Measurements from ENCODE around the gene DARS2. TPM values are rescaled to one million over a fixed set of nuclear protein-coding genes. Genes with fewer than 3 reads are reported as not detected.
A peak's percentile ranks its signal among the peaks of the same experiment; 100 is the strongest.

The DARS2 gene
- total RNA-seq, 4 donors from 2014 or later, result 4.3 to 8.9 (median 8.2) TPM

- H3K9me3 ChIP-seq, result no peaks in the 10 kb centered on the region
- peak overlapping the region; percentile 90 to 96 (median 95) for H3K27ac ChIP-seq
- TF ChIP-seq CTCF (IDR thresholded peaks at IDR 0.05 in 4 of 5, conservative IDR thresholded peaks at IDR 0.05 in 1 of 5), result no peak
- no peak for TF ChIP-seq POLR2A (IDR thresholded peaks at IDR 0.05)
- in situ Hi-C loops (cut with MboI; ENCODE audit: low sequenced_read_pairs in 4 of 4), result loop anchor here in 1 of 4 donors (25.0 kb wide), 1 partner anchor 1121 kb away; the partner anchor contains the start of gene CACYBP
- DNase-seq (no peak), ATAC-seq (no peak)
- H3K36me3 ChIP-seq, result peaks cover 0 to 43% of the 10 kb centered on the region in 2 donors
- H3K4me1 ChIP-seq, result peaks cover 27 to 30% of the 10 kb centered on the region in 2 donors
- H3K27me3 ChIP-seq, result no peaks in the 10 kb centered on the region
- H3K4me3 ChIP-seq, result peak overlapping the region; percentile 63 to 97 (median 85)
- intact Hi-C loops (cut with DNase I; ENCODE audit: low total_unique reads), result loop anchor here (1.0 to 5.0 kb wide), 4 partner anchors 41 to 444 kb away; partner anchors contain the start of gene RC3H1
Measured at GRCh38 chr1:173866413-173867115, 42.1 kb downstream of the DARS2 start.

GRCh38 chr1:173867141-173867752 is 42.8 kb downstream of the DARS2 start:
- ATAC-seq (peak in 1 of 2 donors; percentile 6), DNase-seq (no peak)
- Histone ChIP-seq H3K4me3 (peak overlapping the region; percentile 63 to 97 (median 85)), H3K4me1 (peaks cover 27 to 30% of the 10 kb centered on the region in 2 donors), H3K27ac (peak overlapping the region; percentile 90 to 96 (median 95)), H3K36me3 (peaks cover 0 to 43% of the 10 kb centered on the region in 2 donors), H3K27me3 (no peaks in the 10 kb centered on the region), H3K9me3 (no peaks in the 10 kb centered on the region)
- TF ChIP-seq POLR2A (IDR thresholded peaks at IDR 0.05) (no peak), CTCF (IDR thresholded peaks at IDR 0.05 in 4 of 5, conservative IDR thresholded peaks at IDR 0.05 in 1 of 5) (no peak)
- in situ Hi-C loops (cut with MboI; ENCODE audit: low sequenced_read_pairs in 4 of 4), result loop anchor here in 1 of 4 donors (25.0 kb wide), 1 partner anchor 1120 kb away; the partner anchor contains the start of gene CACYBP
- intact Hi-C loops (cut with DNase I; ENCODE audit: low total_unique reads), result loop anchor here (1.0 to 5.0 kb wide), 4 partner anchors 42 to 445 kb away; partner anchors contain the start of gene RC3H1

- Histone ChIP-seq H3K9me3 (no peaks in the 10 kb centered on the region), H3K4me3 (peak within 1 kb of the TSS; percentile 63 to 97 (median 85)), H3K36me3 (peaks cover 0 to 37% of the 10 kb centered on the region in 2 donors), H3K4me1 (peaks cover 27 to 30% of the 10 kb centered on the region in 2 donors), H3K27ac (peak within 1 kb of the TSS; percentile 90 to 96 (median 95)), H3K27me3 (no peaks in the 10 kb centered on the region)
- TF ChIP-seq POLR2A (IDR thresholded peaks at IDR 0.05), result peak; percentile 93 to 97
- TF ChIP-seq CTCF (IDR thresholded peaks at IDR 0.05 in 4 of 5, conservative IDR thresholded peaks at IDR 0.05 in 1 of 5), result peak in 1 of 5 experiments; percentile 13
- intact Hi-C loops (cut with DNase I; ENCODE audit: low total_unique reads) (loop anchor here (1.0 to 5.0 kb wide), 6 partner anchors 43 to 446 kb away; partner anchors contain the start of genes PRDX6, RABGAP1L and RC3H1), in situ Hi-C loops (cut with MboI; ENCODE audit: low sequenced_read_pairs in 4 of 4) (loop anchor here in 1 of 4 donors (25.0 kb wide), 1 partner anchor 1119 kb away; the partner anchor contains the start of gene CACYBP)
- peak; percentile 99 for DNase-seq
- peak; percentile 93 to 97 for ATAC-seq
Measured at GRCh38 chr1:173867753-173868265, 43.3 kb downstream of the DARS2 start, which contains the start of gene GAS5. TSS of gene GAS5 (minus strand) at chr1:173867989.

- TF ChIP-seq POLR2A (IDR thresholded peaks at IDR 0.05), result no peak
- in situ Hi-C loops (cut with MboI; ENCODE audit: low sequenced_read_pairs in 4 of 4) (loop anchor here in 1 of 4 donors (25.0 kb wide), 1 partner anchor 1119 kb away; the partner anchor contains the start of gene CACYBP), intact Hi-C loops (cut with DNase I; ENCODE audit: low total_unique reads) (loop anchor here (1.0 to 5.0 kb wide), 4 partner anchors 139 to 446 kb away; partner anchors contain the start of genes PRDX6 and RABGAP1L)
- Histone ChIP-seq H3K36me3 (peaks cover 0 to 31% of the 10 kb centered on the region in 2 donors), H3K27me3 (no peaks in the 10 kb centered on the region), H3K9me3 (no peaks in the 10 kb centered on the region), H3K4me1 (peaks cover 27 to 30% of the 10 kb centered on the region in 2 donors), H3K4me3 (peak within 1 kb of the TSS; percentile 63 to 97 (median 85)), H3K27ac (peak within 1 kb of the TSS; percentile 90 to 96 (median 95))
- peak; percentile 71 to 81 for DNase-seq
- no peak for ATAC-seq
Measured at GRCh38 chr1:173868266-173869020, 44.0 kb downstream of the DARS2 start, which contains the start of gene ZBTB37. TSS of gene ZBTB37 (plus strand) at chr1:173868380. CDS start at chr1:173870226, 1,846 bp downstream.
